GM23248 (cell line): Measurements from ENCODE around the gene UROC1. TPM values are rescaled to one million over a fixed set of nuclear protein-coding genes. Genes with fewer than 3 reads are reported as not detected.

Experiments
- DNase-seq: peaks from one replicate; pipeline ENCODE4 v3.0.0-alpha.2; 2015
- H2AFZ ChIP-seq: fragments of 200-600 bp; sonication (generic); 2 replicates; pipeline ENCODE4 v1.6.1; 2016; ENCODE audit warnings: antibody characterized with exemption
- H3F3A ChIP-seq: fragments of 200-600 bp; sonication (generic); 2 replicates; pipeline ENCODE4 v1.6.1; 2016; ENCODE audit warnings: mild to moderate bottlenecking, antibody characterized with exemption, mixed run types; ENCODE audit not compliant: insufficient read depth
- H3K27ac ChIP-seq: fragments of 200-600 bp; sonication (generic); 2 replicates; pipeline ENCODE4 v1.5.1; 2016; ENCODE audit warnings: mild to moderate bottlenecking
- H3K27me3 ChIP-seq: fragments of 200-600 bp; sonication (generic); replicated peaks from 2 replicates; pipeline ENCODE4 v1.6.1; 2016; ENCODE audit warnings: mild to moderate bottlenecking; ENCODE audit not compliant: insufficient read depth
- H3K36me3 ChIP-seq: fragments of 200-600 bp; sonication (generic); 2 replicates; pipeline ENCODE4 v1.6.1; 2016; ENCODE audit warnings: low read depth, mild to moderate bottlenecking
- H3K4me1 ChIP-seq: fragments of 200-600 bp; sonication (generic); 2 replicates; pipeline ENCODE4 v1.6.1; 2016; ENCODE audit warnings: mild to moderate bottlenecking; ENCODE audit not compliant: insufficient read depth
- H3K4me2 ChIP-seq: fragments of 200-600 bp; sonication (generic); one replicate; pipeline ENCODE4 v1.6.1; 2016; ENCODE audit warnings: mild to moderate bottlenecking; ENCODE audit not compliant: unreplicated experiment
- H3K4me3 ChIP-seq: fragments of 200-600 bp; sonication (generic); 2 replicates; pipeline ENCODE4 v1.5.1; 2016; ENCODE audit warnings: mild to moderate bottlenecking
- H3K79me2 ChIP-seq: fragments of 200-600 bp; sonication (generic); 2 replicates; pipeline ENCODE4 v1.6.1; 2016; ENCODE audit warnings: mild to moderate bottlenecking; ENCODE audit not compliant: insufficient read depth
- H3K9ac ChIP-seq: fragments of 200-600 bp; sonication (generic); 2 replicates; pipeline ENCODE4 v1.6.1; 2016; ENCODE audit warnings: mild to moderate bottlenecking
- H3K9me2 ChIP-seq: fragments of 200-600 bp; sonication (generic); 2 replicates; pipeline ENCODE4 v1.6.1; 2016; ENCODE audit warnings: mixed run types, mild to moderate bottlenecking, moderate library complexity; ENCODE audit not compliant: insufficient read depth
- H3K9me3 ChIP-seq: fragments of 200-600 bp; sonication (generic); one replicate; pipeline ENCODE4 v1.6.1; 2017; ENCODE audit warnings: low read depth
- H4K20me1 ChIP-seq: fragments of 200-600 bp; sonication (generic); 2 replicates; pipeline ENCODE4 v1.6.0; 2016; ENCODE audit not compliant: insufficient read depth
- EZH2 ChIP-seq: fragments of 200-600 bp; sonication (generic); IDR thresholded peaks from 2 replicates; pipeline ENCODE4 v1.6.1; 2018; ENCODE audit warnings: antibody characterized with exemption, mild to moderate bottlenecking; ENCODE audit not compliant: insufficient read depth, poor library complexity, severe bottlenecking
- EZH2phosphoT487 ChIP-seq: fragments of 200-600 bp; sonication (generic); IDR thresholded peaks from 2 replicates; pipeline ENCODE4 v1.6.1; 2018; ENCODE audit warnings: antibody characterized with exemption, moderate library complexity, mild to moderate bottlenecking, low read depth; ENCODE audit not compliant: insufficient read depth
- WGBS, 2 experiments: methylation state at CpG; one replicate each; pipeline ENCODE4 v1.1.6; 2015 to 2017; ENCODE audit warnings: low lambda C conversion rate in 2 of 2, low coverage in 1 of 2; ENCODE audit errors: missing lambda C conversion rate in 2 of 2; 5-methylcytosine and 5-hydroxymethylcytosine counted together
- in situ Hi-C: fragments of 300-500 bp; cut with MboI; formaldehyde crosslinking; loops from 2 replicates; pipeline ENCODE4 v1.15.0; 2020
- polyA plus RNA-seq: library from polyadenylated mRNA; unstranded; fragments of >200 nt; fragmentation: Nextera tagmentation; extraction: Ambion mirVana; gene quantifications from 2 replicates; pipeline ENCODE4 v1.2.1, GENCODE V29; 2016
- small RNA-seq: library from RNA; depleted of rRNA; stranded (forward); fragments of <200 nt; gene quantifications from one replicate; pipeline ENCODE3, GENCODE V24; 2014; ENCODE audit warnings: low read depth, low replicate concordance
- total RNA-seq: library from RNA; depleted of rRNA; stranded (reverse); fragments of >200 nt; shearing (Covaris generic); gene quantifications from 2 replicates; pipeline ENCODE4 v1.2.3, GENCODE V29; 2014; rRNA removed

UROC1 gene
- total and polyA plus RNA-seq, 2 experiments from 2014 or later = not detected

- no peak overlapping the region for H3K4me3 ChIP-seq
- H3F3A ChIP-seq = no peaks in the 10 kb centered on the region
- H3K36me3 ChIP-seq = no peaks in the 10 kb centered on the region
- H3K79me2 ChIP-seq = no peaks in the 10 kb centered on the region
- no peaks in the 10 kb centered on the region for H3K27me3 ChIP-seq
- TF ChIP-seq EZH2 = no peak
- TF ChIP-seq EZH2phosphoT487 = no peak
- no peaks in the 10 kb centered on the region for H3K4me1 ChIP-seq
- no peak for DNase-seq
- no peak overlapping the region for H3K9ac ChIP-seq
- no peaks in the 10 kb centered on the region for H4K20me1 ChIP-seq
- in situ Hi-C loops = no loop called here
- 98 to 100% methylated on average over 4 to 6 of the region's 6 CpGs for WGBS, 2 experiments
- H3K9me2 ChIP-seq = no peaks in the 10 kb centered on the region
- H3K9me3 ChIP-seq = no peaks in the 10 kb centered on the region
- H2AFZ ChIP-seq = no peak overlapping the region
- H3K4me2 ChIP-seq = no peak overlapping the region
- H3K27ac ChIP-seq = no peak overlapping the region
Observed at GRCh38 chr3:126434264-126434590, 83.3 kb downstream of the UROC1 start.

- Histone ChIP-seq H3K27ac (no peak overlapping the region), H3K36me3 (no peaks in the 10 kb centered on the region), H4K20me1 (no peaks in the 10 kb centered on the region), H3F3A (no peaks in the 10 kb centered on the region), H3K4me1 (no peaks in the 10 kb centered on the region), H2AFZ (no peak overlapping the region), H3K4me2 (no peak overlapping the region), H3K27me3 (no peaks in the 10 kb centered on the region), H3K79me2 (no peaks in the 10 kb centered on the region), H3K9me2 (no peaks in the 10 kb centered on the region), H3K9ac (no peak overlapping the region), H3K4me3 (no peak overlapping the region), H3K9me3 (no peaks in the 10 kb centered on the region)
- TF ChIP-seq EZH2 (no peak), EZH2phosphoT487 (no peak)
- in situ Hi-C loops = no loop called here
- WGBS, 2 experiments = 85 to 87% methylated on average over 13 of the region's 13 CpGs
- DNase-seq = no peak
Observed at GRCh38 chr3:126433496-126434263, 83.9 kb downstream of the UROC1 start.

- no peak for DNase-seq
- Histone ChIP-seq H2AFZ (no peak overlapping the region), H3K9me3 (no peaks in the 10 kb centered on the region), H3K9ac (no peak overlapping the region), H3K4me3 (no peak overlapping the region), H4K20me1 (no peaks in the 10 kb centered on the region), H3K27me3 (no peaks in the 10 kb centered on the region), H3K4me1 (no peaks in the 10 kb centered on the region), H3K9me2 (no peaks in the 10 kb centered on the region), H3K4me2 (no peak overlapping the region), H3K27ac (no peak overlapping the region), H3K36me3 (no peaks in the 10 kb centered on the region), H3F3A (no peaks in the 10 kb centered on the region), H3K79me2 (no peaks in the 10 kb centered on the region)
- TF ChIP-seq EZH2phosphoT487 = no peak
- TF ChIP-seq EZH2 = no peak
- 90 to 95% methylated on average over 6 of the region's 6 CpGs for whole genome bisulfite sequencing, 2 experiments
- in situ Hi-C loops = no loop called here
Observed at GRCh38 chr3:126433105-126433430, 84.5 kb downstream of the UROC1 start.

GRCh38 chr3:126432361-126433104 is 85.0 kb downstream of the UROC1 start:
- Histone ChIP-seq H3K27me3 (no peaks in the 10 kb centered on the region), H3K4me3 (no peak overlapping the region), H3K9me3 (no peaks in the 10 kb centered on the region), H3K4me2 (no peak overlapping the region), H4K20me1 (no peaks in the 10 kb centered on the region), H3K79me2 (no peaks in the 10 kb centered on the region), H2AFZ (no peak overlapping the region), H3K27ac (no peak overlapping the region), H3F3A (no peaks in the 10 kb centered on the region), H3K36me3 (no peaks in the 10 kb centered on the region), H3K4me1 (no peaks in the 10 kb centered on the region), H3K9me2 (no peaks in the 10 kb centered on the region), H3K9ac (no peak overlapping the region)
- peak; percentile 49 for DNase-seq
- in situ Hi-C loops = no loop called here
- TF ChIP-seq EZH2 (no peak), EZH2phosphoT487 (no peak)
- WGBS, 2 experiments = 74 to 76% methylated on average over 4 of the region's 4 CpGs

Small RNAs within 50 kb of the gene (small RNA-seq; reads per million reads assigned to genes)
- not detected for gene RNA5SP138

Other genes starting within 250 kb of the UROC1 start
- gene KLF15, start 160.4 kb downstream of the UROC1 start, total RNA-seq = 0.13 and 0.54 TPM in 2 replicates
- 0.14 TPM in 1 of 2 replicates, not detected in the other for gene KLF15, start 160.4 kb downstream of the UROC1 start, polyA plus RNA-seq
- not detected in 2 replicates for gene CFAP100, start 122.9 kb downstream of the UROC1 start, total RNA-seq
- not detected in 2 replicates for gene CFAP100, start 122.9 kb downstream of the UROC1 start, polyA plus RNA-seq
- 19.2 and 20.0 TPM in 2 replicates for gene ZXDC, start 41.9 kb downstream of the UROC1 start, total RNA-seq
- gene ZXDC, start 41.9 kb downstream of the UROC1 start, polyA plus RNA-seq = 4.2 and 6.1 TPM in 2 replicates
- gene CHST13, start 6.4 kb upstream of the UROC1 start, total RNA-seq = not detected in 2 replicates
- 0.11 TPM in 1 of 2 replicates, not detected in the other for gene CHST13, start 6.4 kb upstream of the UROC1 start, polyA plus RNA-seq
- not detected in 2 replicates for gene C3orf22, start 41.2 kb upstream of the UROC1 start, total RNA-seq
- not detected in 2 replicates for gene C3orf22, start 41.2 kb upstream of the UROC1 start, polyA plus RNA-seq
- gene TXNRD3, start 137.4 kb upstream of the UROC1 start, total RNA-seq = 15.9 and 16.2 TPM in 2 replicates
- gene TXNRD3, start 137.4 kb upstream of the UROC1 start, polyA plus RNA-seq = 14.7 and 15.7 TPM in 2 replicates
- gene CHCHD6, start 186.5 kb upstream of the UROC1 start, total RNA-seq = 8.9 and 15.8 TPM in 2 replicates
- gene CHCHD6, start 186.5 kb upstream of the UROC1 start, polyA plus RNA-seq = 19.9 and 21.4 TPM in 2 replicates